Right lobe of liver (tissue), 6 donors: ENCODE results near the gene POLN. TPM values are rescaled to one million over a fixed set of nuclear protein-coding genes. Genes with fewer than 3 reads are reported as not detected.

Experiments used
- ATAC-seq, 4 donors: fragments of 200-7000 bp; cut with Tn5 transposase; one replicate each; pipeline ENCODE4 v1.9.1; 2020; ENCODE audit warnings: mild to moderate bottlenecking in 4 of 4, moderate library complexity in 4 of 4
- DNase-seq, 3 donors: peaks; one replicate each; pipeline ENCODE4 v3.0.0-alpha.2; 2020
- H3K27ac ChIP-seq, 3 donors: fragments of 200-600 bp; one replicate each; pipeline ENCODE4 v1.8.0; 2022
- H3K27me3 ChIP-seq, 2 donors: fragments of 200-600 bp; one replicate each; pipeline ENCODE4 v1.8.0; 2022
- H3K36me3 ChIP-seq, 4 donors: fragments of 200-600 bp; sonication (generic) in 1 of 4; one replicate each; pipeline versions ENCODE4 v1.5.1 to v1.8.0; 2017 to 2022; ENCODE audit warnings: control low read depth in 1 of 4
- H3K4me1 ChIP-seq, 4 donors: fragments of 200-600 bp; sonication (generic) in 1 of 4; one replicate each; pipeline versions ENCODE4 v1.5.1 to v1.8.0; 2017 to 2022; ENCODE audit warnings: control low read depth in 1 of 4
- H3K4me3 ChIP-seq, 3 donors: fragments of 200-600 bp; one replicate each; pipeline ENCODE4 v1.8.0; 2022
- H3K9me3 ChIP-seq, 4 donors: fragments of 200-600 bp; sonication (generic) in 1 of 4; one replicate each; pipeline versions ENCODE4 v1.5.1 to v1.8.0; 2017 to 2022; ENCODE audit warnings: control low read depth in 1 of 4
- POLR2A ChIP-seq: fragments of 450-650 bp; IDR thresholded peaks from one replicate; pipeline ENCODE4 v1.6.1; 2017; ENCODE audit warnings: antibody characterized with exemption, mild to moderate bottlenecking
- WGBS: methylation state at CpG from one replicate; pipeline ENCODE4 v1.1.6; 2018; ENCODE audit warnings: low coverage, low lambda C conversion rate; ENCODE audit not compliant: insufficient coverage; ENCODE audit errors: missing lambda C conversion rate; 5-methylcytosine and 5-hydroxymethylcytosine counted together
- intact Hi-C, 2 donors: fragments of 100-400 bp; cut with DNase I; formaldehyde crosslinking; loops; one replicate each; pipeline versions ENCODE4 v1.11.2 to v1.14.1; 2022
- total RNA-seq, 6 experiments: library from RNA; depleted of rRNA in 2 of 6; stranded (reverse); fragments of >200 nt in 2 of 6; fragmentation: NEBNext Ultra II Directional in 3 of 6; extraction: Animal tissue kit (Norgen Biotek cat#: 25700) in 3 of 6; gene quantifications; one replicate each; pipeline versions ENCODE4 v1.1.0 to v1.2.4, GENCODE V29; 2016 to 2023
- TF ChIP-seq, protein P1 (sequence below), 4 donors: fragments of 200-600 bp in 3 of 4; fragments of 450-650 bp in 1 of 4; IDR thresholded peaks; one replicate each; pipeline versions ENCODE4 v1.5.1 to v1.8.0; 2016 to 2022; ENCODE audit warnings: antibody characterized with exemption in 4 of 4, mild to moderate bottlenecking in 2 of 4
- donor health status: DM: no; HTN: yes; CAD: no.
- donor health status: DM: no; HTN: no; CAD: no.
- donor health status: DM: no; HTN: no; CAD: no.
- donor health status: DM: no; HTN: yes; CAD: no.
- donor health status: DM: no; HTN: yes; CAD: no.

POLN gene
- total RNA-seq, 6 experiments from 2014 or later = 0.87 to 2.5 (median 1.4) TPM

DNA sequence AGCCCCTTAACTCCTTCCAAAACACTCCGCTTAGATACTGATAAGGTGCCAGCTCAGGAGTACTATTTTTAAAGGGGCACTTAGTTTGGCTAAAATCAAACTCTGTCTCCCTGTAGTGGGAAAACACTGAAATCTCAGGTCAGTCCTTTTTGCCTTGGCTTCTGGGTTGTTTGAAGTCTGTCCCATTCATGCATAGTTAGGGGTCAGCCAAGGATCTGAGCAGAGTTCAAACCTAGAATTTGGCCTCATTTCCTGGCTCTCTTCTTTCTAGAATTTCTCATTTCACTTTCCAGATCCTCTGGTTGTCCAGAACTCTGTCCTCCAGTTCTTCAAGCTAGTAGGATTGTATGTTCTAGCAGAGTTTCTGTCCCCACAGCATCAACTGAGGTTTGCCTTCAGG, 151.3 kb downstream of the POLN start:
- no peak for TF ChIP-seq POLR2A
- TF ChIP-seq, protein P1, sequence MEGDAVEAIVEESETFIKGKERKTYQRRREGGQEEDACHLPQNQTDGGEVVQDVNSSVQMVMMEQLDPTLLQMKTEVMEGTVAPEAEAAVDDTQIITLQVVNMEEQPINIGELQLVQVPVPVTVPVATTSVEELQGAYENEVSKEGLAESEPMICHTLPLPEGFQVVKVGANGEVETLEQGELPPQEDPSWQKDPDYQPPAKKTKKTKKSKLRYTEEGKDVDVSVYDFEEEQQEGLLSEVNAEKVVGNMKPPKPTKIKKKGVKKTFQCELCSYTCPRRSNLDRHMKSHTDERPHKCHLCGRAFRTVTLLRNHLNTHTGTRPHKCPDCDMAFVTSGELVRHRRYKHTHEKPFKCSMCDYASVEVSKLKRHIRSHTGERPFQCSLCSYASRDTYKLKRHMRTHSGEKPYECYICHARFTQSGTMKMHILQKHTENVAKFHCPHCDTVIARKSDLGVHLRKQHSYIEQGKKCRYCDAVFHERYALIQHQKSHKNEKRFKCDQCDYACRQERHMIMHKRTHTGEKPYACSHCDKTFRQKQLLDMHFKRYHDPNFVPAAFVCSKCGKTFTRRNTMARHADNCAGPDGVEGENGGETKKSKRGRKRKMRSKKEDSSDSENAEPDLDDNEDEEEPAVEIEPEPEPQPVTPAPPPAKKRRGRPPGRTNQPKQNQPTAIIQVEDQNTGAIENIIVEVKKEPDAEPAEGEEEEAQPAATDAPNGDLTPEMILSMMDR (IDR thresholded peaks at IDR 0.05) = peak in 1 of 4 donors; percentile 9
- Histone ChIP-seq H3K9me3 (no peaks in the 10 kb centered on the region), H3K4me3 (no peak overlapping the region), H3K4me1 (peaks cover 0 to 29% (median 10%) of the 10 kb centered on the region in 4 donors), H3K27ac (peak overlapping the region in 2 of 3 donors; percentile 14 to 28), H3K27me3 (no peaks in the 10 kb centered on the region), H3K36me3 (no peaks in the 10 kb centered on the region)
- WGBS = 17% methylated on average over 1 of the region's 1 CpG
- DNase-seq (peak in 1 of 3 donors; percentile 57), ATAC-seq (peak; percentile 77 to 91 (median 89))
- intact Hi-C loops = no loop called here

DNA sequence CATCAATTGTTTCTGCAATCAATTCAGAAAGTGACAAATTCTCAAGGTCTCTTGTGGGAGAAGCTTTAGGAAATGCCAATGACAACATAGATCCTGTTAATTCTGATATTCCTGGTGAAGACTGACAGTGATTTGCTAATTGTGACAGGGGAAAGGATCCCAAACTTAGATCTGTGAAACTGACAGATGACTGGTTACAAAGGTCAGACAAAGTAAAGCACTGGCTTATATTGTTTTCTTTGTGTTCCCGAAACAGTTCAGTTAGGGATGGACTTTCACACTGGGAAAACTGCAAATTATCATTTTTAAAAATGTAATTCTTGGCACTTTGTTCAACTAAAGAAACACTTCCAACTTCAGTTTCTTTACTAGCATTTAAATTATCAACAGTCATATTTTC, 152.7 kb downstream of the POLN start:
- ATAC-seq = peak in 3 of 4 donors; percentile 37 to 58 (median 48)
- WGBS = 38% methylated on average over 1 of the region's 1 CpG
- TF ChIP-seq, protein P1 (IDR thresholded peaks at IDR 0.05) = no peak
- no peak for TF ChIP-seq POLR2A
- Histone ChIP-seq H3K27me3 (no peaks in the 10 kb centered on the region), H3K4me3 (no peak overlapping the region), H3K36me3 (no peaks in the 10 kb centered on the region), H3K9me3 (no peaks in the 10 kb centered on the region), H3K27ac (no peak overlapping the region), H3K4me1 (peaks cover 0 to 34% (median 10%) of the 10 kb centered on the region in 4 donors)
- no peak for DNase-seq
- intact Hi-C loops = no loop called here

DNA sequence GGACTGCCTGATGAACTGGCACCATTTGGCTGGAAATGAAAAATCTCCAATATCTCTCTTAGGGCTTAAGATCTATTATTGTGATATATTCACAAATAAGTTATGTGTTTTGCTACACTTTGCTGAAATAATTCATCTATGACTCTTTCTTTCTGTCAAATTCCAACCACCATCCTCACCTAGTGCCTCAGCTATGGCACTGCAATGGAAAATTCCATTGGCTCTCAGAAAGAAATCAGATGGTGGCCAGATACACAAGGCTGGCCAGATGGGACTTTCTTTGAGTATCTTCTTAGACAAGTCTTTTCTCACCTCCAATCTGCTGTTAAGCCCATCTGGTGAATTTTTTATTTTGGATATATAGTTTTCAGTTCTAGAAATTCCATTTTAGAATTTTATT, 154.8 kb downstream of the POLN start:
- H3K4me3 ChIP-seq = no peak overlapping the region
- ATAC-seq = no peak
- H3K27ac ChIP-seq = no peak overlapping the region
- no peaks in the 10 kb centered on the region for H3K36me3 ChIP-seq
- peaks cover 0 to 45% (median 10%) of the 10 kb centered on the region in 4 donors for H3K4me1 ChIP-seq
- no peaks in the 10 kb centered on the region for H3K27me3 ChIP-seq
- no peak for DNase-seq
- intact Hi-C loops = no loop called here
- no peak for TF ChIP-seq POLR2A
- no peaks in the 10 kb centered on the region for H3K9me3 ChIP-seq

DNA sequence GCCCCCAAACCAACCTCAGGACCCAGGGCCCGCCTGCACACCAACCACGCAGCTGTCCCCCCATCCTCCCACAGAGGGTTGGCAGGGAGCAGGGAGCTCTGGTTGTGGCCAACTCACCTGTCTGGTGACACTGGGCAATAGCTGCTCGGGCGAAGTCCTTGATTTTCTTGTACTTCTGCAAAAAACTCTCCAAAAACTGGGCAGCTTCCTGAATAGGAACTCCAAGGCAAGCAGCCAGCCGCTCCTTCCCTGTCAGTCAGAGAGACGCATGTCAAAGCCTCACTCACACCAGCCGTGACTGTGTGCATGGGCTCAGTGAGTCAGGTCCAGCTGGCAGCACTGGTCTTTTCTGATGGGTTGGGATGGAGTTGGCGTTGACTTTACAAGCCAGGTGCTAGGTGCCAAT, 156.4 kb downstream of the POLN start:
- Histone ChIP-seq H3K9me3 (no peaks in the 10 kb centered on the region), H3K27me3 (no peaks in the 10 kb centered on the region)
- ATAC-seq = peak; percentile 23 to 74 (median 49)

DNA sequence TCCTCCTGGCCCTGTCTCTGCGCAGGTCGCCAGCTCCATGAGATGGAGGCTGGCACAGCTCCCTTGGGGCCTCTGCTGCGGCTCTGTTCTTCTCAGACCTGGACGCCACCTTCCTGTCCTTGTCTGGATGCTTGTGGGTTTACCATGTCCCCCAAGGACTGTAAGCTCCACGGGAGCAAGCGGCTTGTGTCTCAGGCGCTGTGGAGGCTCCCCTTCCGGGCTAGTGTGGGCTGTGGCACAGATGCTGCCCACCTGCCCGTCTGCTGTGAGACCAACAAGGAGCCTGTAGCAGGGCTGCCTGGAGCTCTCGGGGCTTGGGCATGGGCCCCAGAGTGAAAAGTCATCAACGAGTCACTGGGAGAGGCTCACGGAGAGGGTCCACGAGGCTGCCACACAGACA, 157.6 kb downstream of the POLN start:
- ATAC-seq = no peak
- no peak for TF ChIP-seq POLR2A
- TF ChIP-seq, protein P1 (IDR thresholded peaks at IDR 0.05) = no peak
- 89% methylated on average over 7 of the region's 13 CpGs for whole genome bisulfite sequencing
- no peaks in the 10 kb centered on the region for H3K36me3 ChIP-seq
- peaks cover 0 to 26% (median under 1%) of the 10 kb centered on the region in 4 donors for H3K4me1 ChIP-seq
- intact Hi-C loops = no loop called here
- H3K27me3 ChIP-seq = no peaks in the 10 kb centered on the region
- H3K27ac ChIP-seq = no peak overlapping the region
- DNase-seq = peak in 1 of 3 donors; percentile 38
- H3K9me3 ChIP-seq = no peaks in the 10 kb centered on the region
- H3K4me3 ChIP-seq = no peak overlapping the region

More for the DNA sequence above, 156.4 kb downstream of the POLN start:
- Histone ChIP-seq H3K27ac (no peak overlapping the region), H3K4me3 (no peak overlapping the region), H3K4me1 (peaks cover 0 to 38% (median 6%) of the 10 kb centered on the region in 4 donors), H3K36me3 (no peaks in the 10 kb centered on the region)
- intact Hi-C loops = no loop called here
- TF ChIP-seq, protein P1 (IDR thresholded peaks at IDR 0.05) = no peak
- no peak for TF ChIP-seq POLR2A
- DNase-seq = peak; percentile 78 to 88 (median 81)
- 50% methylated on average over 7 of the region's 8 CpGs for WGBS
